ENCODE data around the gene TOB2. TPM values are rescaled to one million over a fixed set of nuclear protein-coding genes. Genes with fewer than 3 reads are reported as not detected.
"Not testable (repeated sequence)": the region's sequence is repeated elsewhere in the genome, so short reads cannot be mapped to it uniquely, and the experiment has no call there.

Gene TOB2
- total RNA-seq, 1 donor from 2014 or later: 47.4 TPM

DNA sequence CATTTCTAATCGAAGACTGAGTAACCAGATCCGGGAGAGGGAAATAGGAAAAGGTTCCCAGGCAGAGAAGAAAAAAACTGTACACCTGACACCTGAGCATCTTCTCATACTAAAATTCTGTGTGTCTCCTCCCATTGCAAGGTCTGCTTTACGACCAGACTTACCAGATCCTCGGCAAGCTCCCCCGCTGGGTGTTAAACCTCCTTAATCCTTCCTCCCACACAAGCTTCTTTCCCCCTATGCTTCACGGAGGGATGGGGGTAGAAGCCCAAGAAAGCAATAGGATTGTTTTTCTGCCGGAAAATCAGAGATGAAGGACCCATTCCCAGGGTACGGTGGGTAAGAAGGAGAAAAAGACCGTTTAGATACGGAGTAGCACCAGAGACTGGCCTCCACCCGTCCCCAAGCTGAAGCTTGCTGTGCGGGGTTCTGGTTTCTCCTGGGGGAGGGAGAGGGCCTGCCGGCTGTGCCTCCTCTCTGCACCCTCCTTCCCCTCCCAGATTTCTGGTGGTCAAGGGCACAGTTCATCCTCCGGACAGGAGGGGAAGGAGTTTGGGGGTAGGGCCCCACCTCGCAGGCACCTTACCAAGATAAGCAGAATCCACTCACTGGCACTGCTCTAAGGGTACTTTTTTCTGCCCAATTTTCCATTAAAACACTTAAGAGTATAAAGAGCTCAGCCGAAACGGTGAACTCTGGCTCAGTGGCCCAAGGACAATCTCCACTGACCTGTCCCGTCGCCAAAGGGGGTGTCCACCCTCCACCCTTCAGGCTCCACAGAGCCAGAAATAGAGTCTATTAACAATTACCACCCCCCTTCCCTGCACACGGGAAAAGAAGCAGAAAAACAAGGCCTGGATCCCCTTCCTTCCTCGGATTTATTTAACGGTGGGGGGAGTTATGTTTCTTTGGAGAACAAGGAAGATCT, 1.2 kb downstream of the TOB2 start:
- Mint-ChIP-seq H3K27ac (peak overlapping the region; percentile 100), H3K4me3 (peak overlapping the region; percentile 100), H3K27me3 (no peaks in the 10 kb centered on the region), H3K9me3 (no peaks in the 10 kb centered on the region), H3K36me3 (peaks cover 4% of the 10 kb centered on the region), H3K4me1 (ENCODE audit: unreplicated experiment) (peaks cover 26% of the 10 kb centered on the region)
- DNase-seq (ENCODE audit: extremely low spot score, unreplicated experiment): no peak
- TF ChIP-seq, protein P1, sequence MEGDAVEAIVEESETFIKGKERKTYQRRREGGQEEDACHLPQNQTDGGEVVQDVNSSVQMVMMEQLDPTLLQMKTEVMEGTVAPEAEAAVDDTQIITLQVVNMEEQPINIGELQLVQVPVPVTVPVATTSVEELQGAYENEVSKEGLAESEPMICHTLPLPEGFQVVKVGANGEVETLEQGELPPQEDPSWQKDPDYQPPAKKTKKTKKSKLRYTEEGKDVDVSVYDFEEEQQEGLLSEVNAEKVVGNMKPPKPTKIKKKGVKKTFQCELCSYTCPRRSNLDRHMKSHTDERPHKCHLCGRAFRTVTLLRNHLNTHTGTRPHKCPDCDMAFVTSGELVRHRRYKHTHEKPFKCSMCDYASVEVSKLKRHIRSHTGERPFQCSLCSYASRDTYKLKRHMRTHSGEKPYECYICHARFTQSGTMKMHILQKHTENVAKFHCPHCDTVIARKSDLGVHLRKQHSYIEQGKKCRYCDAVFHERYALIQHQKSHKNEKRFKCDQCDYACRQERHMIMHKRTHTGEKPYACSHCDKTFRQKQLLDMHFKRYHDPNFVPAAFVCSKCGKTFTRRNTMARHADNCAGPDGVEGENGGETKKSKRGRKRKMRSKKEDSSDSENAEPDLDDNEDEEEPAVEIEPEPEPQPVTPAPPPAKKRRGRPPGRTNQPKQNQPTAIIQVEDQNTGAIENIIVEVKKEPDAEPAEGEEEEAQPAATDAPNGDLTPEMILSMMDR (conservative IDR thresholded peaks at IDR 0.05): no peak

DNA sequence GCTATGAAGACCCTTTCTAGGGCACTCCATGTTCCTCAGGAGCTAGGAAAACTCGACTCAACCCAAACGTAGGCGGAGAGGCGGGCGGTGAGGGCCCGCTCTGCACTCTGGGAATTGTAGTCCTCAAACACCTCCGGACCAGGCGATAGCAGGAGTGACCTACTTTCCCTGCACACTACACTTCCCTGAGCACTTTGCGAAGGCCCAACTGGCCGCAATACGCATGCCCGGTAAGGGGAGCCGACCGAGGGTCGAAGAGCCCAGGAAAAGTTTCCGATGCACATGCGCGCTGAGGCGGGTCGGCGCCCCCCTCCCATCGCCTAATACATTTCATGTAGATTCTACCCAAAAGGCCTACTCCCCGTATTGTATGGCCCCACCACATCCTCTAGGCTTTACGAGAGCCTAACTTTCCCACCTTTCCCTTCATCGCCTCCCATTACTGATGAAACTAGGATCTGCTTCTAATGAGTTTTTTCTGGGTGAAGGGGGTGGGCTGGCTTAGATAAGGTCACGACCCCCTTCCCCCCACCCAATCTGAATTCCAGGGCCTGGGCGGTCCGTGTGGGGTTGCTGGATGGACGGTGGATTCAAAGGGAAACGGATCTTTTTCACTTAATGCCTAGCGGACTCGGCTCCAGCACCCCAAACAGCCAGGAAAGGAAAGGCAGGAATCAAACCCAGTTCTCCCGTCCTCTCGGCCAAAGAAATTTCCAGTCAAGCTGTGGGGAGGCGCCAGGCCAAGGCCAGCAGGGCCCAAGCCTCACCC, 2.1 kb downstream of the TOB2 start:
- Mint-ChIP-seq H3K27me3 (no peaks in the 10 kb centered on the region), H3K27ac (peak overlapping the region; percentile 100), H3K36me3 (peaks cover 4% of the 10 kb centered on the region), H3K4me3 (peak overlapping the region; percentile 100), H3K4me1 (ENCODE audit: unreplicated experiment) (peaks cover 26% of the 10 kb centered on the region), H3K9me3 (no peaks in the 10 kb centered on the region)
- peak; percentile 95 for DNase-seq (ENCODE audit: extremely low spot score, unreplicated experiment)
- TF ChIP-seq, protein P1 (conservative IDR thresholded peaks at IDR 0.05): no peak

DNA sequence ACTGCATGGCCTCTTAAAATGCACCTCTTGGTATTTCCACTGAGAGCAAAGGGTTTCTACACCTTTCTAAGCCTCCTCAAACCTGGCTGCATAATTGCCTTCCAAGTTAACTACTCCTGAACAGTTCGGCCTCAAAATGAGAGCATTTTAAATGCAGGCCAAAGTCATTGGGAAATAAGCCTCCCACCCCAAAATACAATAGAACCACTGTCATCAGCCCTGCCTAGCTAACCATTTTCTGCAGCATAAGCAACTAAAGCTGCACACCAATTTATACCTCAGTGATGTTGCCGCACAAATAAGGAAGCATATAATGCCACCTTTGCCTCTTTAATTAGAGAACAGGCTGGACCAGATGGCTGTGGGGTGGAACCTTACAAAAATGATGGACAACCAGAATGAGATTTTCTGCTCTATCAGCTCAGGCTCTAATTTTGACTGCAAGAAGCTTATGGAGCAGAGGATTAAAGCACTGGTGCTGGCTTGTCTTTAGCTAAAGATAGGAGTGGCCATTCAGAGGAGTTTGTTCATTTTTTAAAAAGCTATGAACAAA, 4.3 kb downstream of the TOB2 start:
- peak overlapping the region; percentile 73 for H3K27ac Mint-ChIP-seq
- H3K4me3 Mint-ChIP-seq: peak overlapping the region; percentile 75
- no peak for DNase-seq (ENCODE audit: extremely low spot score, unreplicated experiment)
- peaks cover 15% of the 10 kb centered on the region for H3K4me1 Mint-ChIP-seq (ENCODE audit: unreplicated experiment)
- no peaks in the 10 kb centered on the region for H3K27me3 Mint-ChIP-seq
- TF ChIP-seq, protein P1 (conservative IDR thresholded peaks at IDR 0.05): no peak
- peaks cover 4% of the 10 kb centered on the region for H3K36me3 Mint-ChIP-seq
- no peaks in the 10 kb centered on the region for H3K9me3 Mint-ChIP-seq

DNA sequence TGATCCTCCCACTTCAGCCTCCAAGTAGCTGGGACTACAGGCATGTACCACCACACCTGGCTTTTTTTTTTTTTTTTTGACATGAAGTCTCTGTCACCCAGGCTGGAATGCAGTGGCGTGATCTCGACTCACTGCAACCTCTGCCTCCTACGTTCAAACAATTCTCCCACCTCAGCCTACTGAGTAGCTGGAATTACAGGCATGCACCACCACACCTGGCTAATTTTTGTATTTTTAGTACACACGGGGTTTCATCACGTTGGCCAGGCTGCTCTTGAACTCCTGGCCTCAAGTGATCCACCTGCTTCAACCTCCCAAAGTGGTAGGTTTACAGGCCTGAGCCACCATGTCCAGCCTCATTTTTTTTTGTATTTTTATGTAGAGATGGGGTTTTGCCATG, 6.1 kb downstream of the TOB2 start:
- H3K27me3 Mint-ChIP-seq; H3K9me3 Mint-ChIP-seq; H3K36me3 Mint-ChIP-seq; DNase-seq (ENCODE audit: extremely low spot score, unreplicated experiment); H3K27ac Mint-ChIP-seq; H3K4me3 Mint-ChIP-seq: not testable (repeated sequence)
- H3K4me1 Mint-ChIP-seq (ENCODE audit: unreplicated experiment): peaks cover 15% of the 10 kb centered on the region

DNA sequence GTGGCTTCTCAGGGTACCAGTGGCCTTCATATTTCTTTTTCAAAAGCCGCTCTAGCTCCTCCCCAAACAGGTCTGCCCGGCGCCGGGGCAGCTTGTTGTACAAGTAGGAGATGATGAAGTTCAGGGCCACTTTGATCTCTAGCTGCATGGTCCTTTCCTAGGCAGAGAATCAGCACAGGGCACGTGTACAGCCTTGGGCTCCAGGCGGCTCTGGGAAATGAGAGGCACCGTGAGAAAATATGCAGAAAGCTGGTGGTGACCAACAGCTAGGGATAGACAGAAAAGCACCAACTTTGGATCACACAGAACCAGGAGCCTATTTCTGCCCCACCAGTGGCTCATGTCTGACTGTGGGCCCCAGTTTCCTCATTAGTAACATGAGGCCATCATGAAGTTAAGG, 9.4 kb downstream of the TOB2 start:
- DNase-seq (ENCODE audit: extremely low spot score, unreplicated experiment): no peak
- TF ChIP-seq, protein P1 (conservative IDR thresholded peaks at IDR 0.05): no peak
- Mint-ChIP-seq H3K27ac (no peak overlapping the region), H3K4me3 (no peak overlapping the region), H3K4me1 (ENCODE audit: unreplicated experiment) (peaks cover 2% of the 10 kb centered on the region), H3K9me3 (no peaks in the 10 kb centered on the region), H3K27me3 (no peaks in the 10 kb centered on the region), H3K36me3 (peaks cover 6% of the 10 kb centered on the region)

Data from type B pancreatic cell (in vitro differentiated cells).